NCI-H345 (cell line): Measurements from ENCODE around the gene DUOXA1.
"Not testable (repeated sequence)": the region's sequence is repeated elsewhere in the genome, so short reads cannot be mapped to it uniquely, and the experiment has no call there.

Experiments used
- DNase-seq: peaks from one replicate; lab custom pipeline; 2025; lab: John Stamatoyannopoulos, UW

DUOXA1 gene

GRCh38 chr15:45150997-45151396, 21.3 kb upstream of the DUOXA1 start:
- no peak for DNase-seq

- DNase-seq = no peak
These were observed 20.8 kb upstream of the DUOXA1 start for GRCh38 chr15:45150481-45150880.

- DNase-seq = no peak
These were observed 19.4 kb upstream of the DUOXA1 start for GRCh38 chr15:45149060-45149459.

GRCh38 chr15:45148076-45149059, 18.7 kb upstream of the DUOXA1 start:
- DNase-seq = no peak

DNA sequence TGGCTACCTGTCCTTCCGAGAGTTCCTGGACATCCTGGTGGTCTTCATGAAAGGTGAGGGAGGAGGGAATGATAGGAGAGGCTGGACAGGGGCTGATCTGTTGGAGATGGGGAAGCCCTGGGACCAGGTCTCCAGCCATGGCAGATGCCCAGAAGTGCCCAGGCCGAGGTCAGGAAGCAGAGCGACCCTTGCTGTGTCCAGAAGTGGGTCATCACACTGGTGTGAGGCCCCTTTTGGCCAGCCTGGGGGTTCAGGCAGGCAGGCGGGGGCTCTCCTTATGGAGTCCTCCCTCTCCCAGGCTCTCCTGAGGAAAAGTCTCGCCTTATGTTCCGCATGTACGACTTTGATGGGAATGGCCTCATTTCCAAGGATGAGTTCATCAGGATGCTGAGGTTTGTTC, 17.9 kb upstream of the DUOXA1 start:
- no peak for DNase-seq

DNA sequence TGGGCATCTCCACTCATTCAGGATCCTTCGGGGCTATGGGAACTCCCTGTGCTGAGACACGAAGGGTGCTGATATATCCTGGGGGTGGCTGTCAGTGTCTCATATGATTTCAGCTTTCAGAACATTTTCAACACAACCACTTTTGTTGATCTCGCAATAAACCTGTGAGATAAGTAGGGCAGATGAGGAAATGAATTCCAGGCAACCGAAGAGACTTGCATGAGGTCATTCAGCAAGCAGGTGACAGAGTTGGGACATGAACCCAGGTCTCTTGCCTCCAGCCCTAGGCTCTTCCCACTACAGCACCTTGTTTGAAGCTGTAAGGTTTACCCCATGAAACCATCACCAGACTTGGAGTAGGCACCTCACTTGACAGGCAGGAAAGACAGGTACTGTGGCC, 16.7 kb upstream of the DUOXA1 start:
- no peak for DNase-seq

GRCh38 chr15:45144775-45145174, 15.1 kb upstream of the DUOXA1 start:
- DNase-seq = no peak

DNA sequence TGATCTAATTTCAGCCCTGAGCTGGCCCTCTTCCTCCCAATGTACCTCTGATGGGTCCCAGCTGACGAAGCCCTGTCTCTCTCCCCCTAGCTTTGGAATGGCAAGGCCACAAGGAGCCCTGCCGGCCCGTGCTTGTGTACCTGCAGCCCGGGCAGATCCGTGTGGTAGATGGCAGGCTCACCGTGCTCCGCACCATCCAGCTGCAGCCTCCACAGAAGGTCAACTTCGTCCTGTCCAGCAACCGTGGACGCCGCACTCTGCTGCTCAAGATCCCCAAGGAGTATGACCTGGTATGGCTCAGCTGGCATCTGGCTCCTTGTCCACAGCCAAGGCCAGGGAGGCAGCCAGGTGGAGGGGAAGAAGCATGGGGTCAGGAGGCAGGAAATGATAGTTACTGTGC, 14.3 kb upstream of the DUOXA1 start:
- DNase-seq = no peak

- DNase-seq = no peak
These were observed 13.4 kb upstream of the DUOXA1 start for GRCh38 chr15:45143056-45143455.

DNA sequence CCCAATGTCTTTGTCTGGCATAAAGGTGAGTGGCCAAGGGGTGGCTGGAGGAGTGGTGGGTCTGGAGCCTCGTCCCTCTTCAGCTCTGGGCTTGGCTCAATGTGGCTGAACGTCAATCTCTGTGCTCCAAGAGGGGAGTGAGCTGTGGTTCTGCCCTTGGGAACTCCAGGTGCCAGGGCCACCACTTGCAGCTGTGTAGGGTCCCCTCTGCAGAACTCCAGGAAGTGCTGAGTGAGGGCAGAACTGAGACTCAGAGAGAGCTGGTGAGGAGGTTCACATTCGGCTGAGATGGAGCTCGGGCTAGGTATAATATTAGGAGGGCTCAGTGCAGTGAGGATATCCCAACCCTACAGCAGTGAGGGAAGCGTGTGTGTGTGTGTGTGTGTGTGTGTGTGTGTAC, 11.7 kb upstream of the DUOXA1 start:
- no peak for DNase-seq

GRCh38 chr15:45140557-45141250, 11.0 kb upstream of the DUOXA1 start:
- DNase-seq = no peak

DNA sequence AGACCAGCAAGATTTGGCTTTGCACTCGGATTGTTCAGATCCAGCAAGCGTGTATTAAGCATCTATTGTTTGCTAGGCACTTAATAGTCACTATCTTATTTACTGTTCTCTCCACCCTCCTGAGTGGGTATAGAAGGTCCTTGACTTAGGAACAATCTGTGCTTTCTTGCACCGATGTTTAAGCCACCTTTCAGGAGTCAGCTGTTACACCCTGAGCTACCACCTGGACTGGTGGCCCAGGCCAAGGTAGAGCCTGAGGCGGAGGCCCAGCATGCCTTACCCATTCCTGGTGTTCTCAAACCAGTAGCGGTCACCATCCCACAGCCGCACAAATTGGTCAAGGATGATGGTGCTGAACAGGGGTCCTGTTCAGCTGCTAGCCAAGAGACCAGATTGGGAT, 10.1 kb upstream of the DUOXA1 start:
- DNase-seq = no peak

- no peak for DNase-seq
These were observed 9.4 kb upstream of the DUOXA1 start for GRCh38 chr15:45138814-45139765.

DNA sequence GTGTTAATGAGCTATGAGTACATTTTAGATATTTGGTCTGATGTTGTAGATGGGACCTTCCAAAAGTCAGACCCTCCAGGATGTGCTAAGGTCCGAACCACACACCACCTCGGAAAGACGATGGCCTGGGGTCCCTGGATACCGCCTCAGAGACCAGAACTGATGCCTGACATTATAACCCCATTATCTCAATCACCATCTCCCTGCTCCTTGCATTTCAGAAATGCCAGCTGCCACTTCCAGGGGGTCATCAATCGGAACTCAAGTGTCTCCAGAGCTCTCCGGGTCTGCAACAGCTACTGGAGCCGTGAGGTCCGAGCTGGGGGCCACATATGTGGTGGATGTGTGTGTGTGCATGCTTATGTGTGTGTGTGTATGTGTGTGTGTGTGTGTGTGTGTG, 8.0 kb upstream of the DUOXA1 start:
- no peak for DNase-seq

- no peak for DNase-seq
These were observed 6.7 kb upstream of the DUOXA1 start for GRCh38 chr15:45136378-45136764.

DNA sequence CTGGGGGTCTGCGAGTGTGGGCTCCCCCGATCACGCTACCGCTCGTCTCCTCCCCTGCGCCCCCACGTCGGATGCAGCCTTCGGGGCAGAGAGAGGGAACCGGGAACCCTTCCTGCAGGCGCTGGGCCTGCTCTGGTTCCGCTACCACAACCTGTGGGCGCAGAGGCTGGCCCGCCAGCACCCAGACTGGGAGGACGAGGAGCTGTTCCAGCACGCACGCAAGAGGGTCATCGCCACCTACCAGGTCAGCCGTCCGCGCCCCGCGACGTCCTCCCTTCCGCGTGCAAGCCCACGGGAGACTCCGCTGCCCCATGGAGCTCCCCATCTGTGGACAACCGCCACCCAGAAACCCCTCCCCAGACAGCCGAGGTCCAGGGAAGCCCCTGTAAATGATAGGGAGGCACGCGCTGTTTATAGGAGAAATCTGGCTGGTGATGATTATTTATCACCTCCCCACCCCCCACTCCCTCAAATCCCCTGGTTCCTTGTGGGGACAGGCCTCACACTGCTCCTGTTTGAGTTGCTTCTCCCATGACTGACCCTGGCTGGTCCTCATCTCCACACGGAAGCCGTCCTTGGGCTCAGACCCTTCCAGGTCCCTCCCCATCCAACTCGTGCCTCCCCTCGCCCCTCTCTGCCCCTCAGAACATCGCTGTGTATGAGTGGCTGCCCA, 6.2 kb upstream of the DUOXA1 start:
- DNase-seq = not testable (repeated sequence)

DNA sequence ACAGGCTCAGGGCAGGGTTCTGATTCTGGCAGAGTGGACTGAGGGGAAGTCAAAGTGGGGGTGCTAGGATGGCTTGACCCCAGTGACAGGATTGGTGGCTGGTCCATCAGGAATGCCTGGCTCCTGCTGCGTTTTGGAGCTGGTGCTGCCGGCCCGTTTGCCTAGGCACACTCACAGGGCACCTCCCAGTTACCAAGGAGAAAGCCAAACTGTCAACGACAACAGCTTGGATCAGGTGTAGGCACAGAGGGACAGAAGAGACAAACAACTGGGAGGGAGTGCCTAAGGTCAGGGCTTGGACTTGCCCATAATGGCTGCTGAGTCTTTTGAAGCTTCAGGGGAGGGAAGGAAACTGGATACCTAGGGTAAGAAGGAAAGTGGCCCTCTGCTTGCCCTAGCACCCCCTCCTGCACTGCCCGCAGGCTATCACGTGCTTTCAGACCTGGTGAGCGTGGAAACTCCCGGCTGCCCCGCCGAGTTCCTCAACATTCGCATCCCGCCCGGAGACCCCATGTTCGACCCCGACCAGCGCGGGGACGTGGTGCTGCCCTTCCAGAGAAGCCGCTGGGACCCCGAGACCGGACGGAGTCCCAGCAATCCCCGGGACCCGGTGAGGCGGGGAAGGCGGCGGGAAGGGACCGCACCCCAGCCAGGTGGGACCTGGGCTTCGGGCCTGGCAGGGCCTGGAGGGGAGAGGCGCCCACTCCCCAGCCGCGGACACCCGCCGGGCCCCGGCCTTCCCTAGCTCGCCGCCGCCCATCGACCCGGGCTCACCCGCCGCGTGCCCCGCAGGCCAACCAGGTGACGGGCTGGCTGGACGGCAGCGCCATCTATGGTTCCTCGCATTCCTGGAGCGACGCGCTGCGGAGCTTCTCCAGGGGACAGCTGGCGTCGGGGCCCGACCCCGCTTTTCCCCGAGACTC, 5.3 kb upstream of the DUOXA1 start:
- peak; percentile 16 for DNase-seq

- no peak for DNase-seq
These were observed 4.4 kb upstream of the DUOXA1 start for GRCh38 chr15:45134046-45134445.

- DNase-seq = no peak
These were observed 3.9 kb upstream of the DUOXA1 start for GRCh38 chr15:45133561-45133920.

- DNase-seq = no peak
These were observed 3.3 kb upstream of the DUOXA1 start for GRCh38 chr15:45132844-45133560.
